H1 (cell line): ENCODE measurements around the gene BICDL1. TPM values are rescaled to one million over a fixed set of nuclear protein-coding genes. Genes with fewer than 3 reads are reported as not detected.

Source experiments
- CTCF ChIA-PET: fragments of 300-600 bp; sonication (Branson Sonifier 250); formaldehyde crosslinking; loops from one replicate; lab custom pipeline; 2021; ENCODE audit not compliant: partially characterized antibody; lab: Charles Lee
- POLR2A ChIA-PET: fragments of 300-600 bp; sonication (Branson Sonifier 250); formaldehyde crosslinking; loops from one replicate; lab custom pipeline; 2021; ENCODE audit warnings: inconsistent platforms; ENCODE audit not compliant: partially characterized antibody; lab: Charles Lee
- DNase-seq, 2 experiments: peaks; one replicate each; pipeline versions ENCODE4 v3.0.0 to v3.0.0-alpha.2; 2010 to 2022; ENCODE audit warnings: low spot score in 2 of 2, low read depth in 1 of 2, mixed read lengths in 1 of 2
- FAIRE-seq: peaks from 2 replicates; lab custom pipeline; 2011; peaks lifted over from hg19 to GRCh38; lab: Jason Lieb, UNC
- H2AFZ ChIP-seq: 2 replicates; pipeline ENCODE4 v1.8.1; 2012; ENCODE audit warnings: low read length, inconsistent platforms
- H2AK5ac ChIP-seq: 2 replicates; pipeline ENCODE4 v1.6.1; 2013; ENCODE audit warnings: low read depth, low read length
- H2BK120ac ChIP-seq: replicated peaks from 2 replicates; pipeline ENCODE3; 2013; ENCODE audit warnings: low read depth, low read length, inconsistent platforms
- H2BK12ac ChIP-seq: 2 replicates; pipeline ENCODE4 v1.6.1; 2013; ENCODE audit warnings: low read depth, low read length
- H2BK15ac ChIP-seq: 2 replicates; pipeline ENCODE4 v1.6.1; 2013; ENCODE audit warnings: low read length
- H2BK20ac ChIP-seq: 2 replicates; pipeline ENCODE4 v1.6.1; 2013; ENCODE audit warnings: low read length
- H2BK5ac ChIP-seq: 2 replicates; pipeline ENCODE4 v1.6.1; 2013; ENCODE audit warnings: low read depth, low read length
- H3K14ac ChIP-seq: 2 replicates; pipeline ENCODE4 v1.6.1; 2013; ENCODE audit warnings: inconsistent platforms; ENCODE audit not compliant: insufficient read length
- H3K18ac ChIP-seq: 2 replicates; pipeline ENCODE4 v1.6.1; 2013; ENCODE audit warnings: low read length; ENCODE audit errors: extremely low read depth
- H3K23ac ChIP-seq: 2 replicates; pipeline ENCODE4 v1.6.1; 2013; ENCODE audit warnings: inconsistent platforms; ENCODE audit not compliant: insufficient read length
- H3K23me2 ChIP-seq: 2 replicates; pipeline ENCODE4 v1.6.1; 2013; ENCODE audit warnings: low read depth, low read length
- H3K27ac ChIP-seq: 2 replicates; pipeline ENCODE4 v1.6.1; 2011; ENCODE audit warnings: low read depth, low read length, inconsistent platforms
- H3K27me3 ChIP-seq, 4 experiments: replicated peaks in 1 of 4; 1 replicate in 1 of 4; 2 replicates in 3 of 4; pipeline versions ENCODE4 v1.6.1 to v1.8.1; 2011 to 2013; ENCODE audit warnings: low read length in 3 of 4, mild to moderate bottlenecking in 3 of 4, inconsistent platforms in 2 of 4, mixed read lengths in 2 of 4, moderate library complexity in 1 of 4; ENCODE audit not compliant: control insufficient read depth in 3 of 4, insufficient read depth in 3 of 4; ENCODE audit errors: extremely low read depth in 1 of 4
- H3K36me3 ChIP-seq, 4 experiments: 2 replicates each; pipeline versions ENCODE4 v1.6.1 to v1.8.1; 2011 to 2013; ENCODE audit warnings: mild to moderate bottlenecking in 4 of 4, low read length in 3 of 4, moderate library complexity in 2 of 4, control low read depth in 1 of 4, inconsistent platforms in 1 of 4; ENCODE audit not compliant: insufficient read depth in 4 of 4, control insufficient read depth in 2 of 4
- H3K4ac ChIP-seq: replicated peaks from 2 replicates; pipeline ENCODE3; 2013; ENCODE audit warnings: low read length, low read depth, mixed read lengths, inconsistent platforms; ENCODE audit not compliant: insufficient read length
- H3K4me1 ChIP-seq, 4 experiments: replicated peaks in 1 of 4; 1 replicate in 1 of 4; 2 replicates in 3 of 4; pipeline versions ENCODE4 v1.6.1 to v1.8.1; 2011 to 2013; ENCODE audit warnings: low read length in 3 of 4, inconsistent platforms in 2 of 4, mixed read lengths in 1 of 4; ENCODE audit not compliant: insufficient read depth in 4 of 4, control insufficient read depth in 3 of 4
- H3K4me2 ChIP-seq, 2 experiments: 2 replicates each; pipeline versions ENCODE4 v1.6.1 to v1.8.1; 2011 to 2013; ENCODE audit warnings: low read depth in 2 of 2, low read length in 2 of 2, control low read depth in 1 of 2, inconsistent platforms in 1 of 2, mild to moderate bottlenecking in 1 of 2; ENCODE audit not compliant: insufficient read depth in 1 of 2
- H3K4me3 ChIP-seq, 4 experiments: fragments of 200-600, 300-600 bp in 1 of 4; sonication (generic), shearing (Covaris generic), sonication (Bioruptor Twin) in 1 of 4; 2 replicates each; pipeline versions ENCODE4 v1.5.1 to v1.8.1; 2011 to 2016; ENCODE audit warnings: low read length in 4 of 4, low read depth in 3 of 4, control low read depth in 2 of 4, inconsistent platforms in 2 of 4, mild to moderate bottlenecking in 2 of 4, mixed read lengths in 1 of 4, moderate library complexity in 1 of 4; ENCODE audit not compliant: insufficient read depth in 2 of 4; ENCODE audit errors: extremely low read depth in 1 of 4
- H3K56ac ChIP-seq: replicated peaks from 2 replicates; pipeline ENCODE3; 2013; ENCODE audit warnings: low read depth, mild to moderate bottlenecking, mixed read lengths, low read length, inconsistent platforms; ENCODE audit not compliant: insufficient read length
- H3K79me1 ChIP-seq: 2 replicates; pipeline ENCODE4 v1.6.1; 2013; ENCODE audit warnings: low read depth, low read length, control low read depth
- H3K79me2 ChIP-seq, 2 experiments: 2 replicates each; pipeline versions ENCODE4 v1.6.1 to v1.8.1; 2012 to 2013; ENCODE audit warnings: low read length in 2 of 2, mild to moderate bottlenecking in 2 of 2, inconsistent platforms in 1 of 2; ENCODE audit not compliant: insufficient read depth in 2 of 2, control insufficient read depth in 1 of 2
- H3K9ac ChIP-seq, 4 experiments: replicated peaks in 1 of 4; 1 replicate in 1 of 4; 2 replicates in 3 of 4; pipeline versions ENCODE4 v1.6.1 to v1.8.1; 2011 to 2013; ENCODE audit warnings: low read depth in 3 of 4, low read length in 3 of 4, control low read depth in 2 of 4, mild to moderate bottlenecking in 2 of 4, moderate library complexity in 2 of 4, inconsistent platforms in 1 of 4; ENCODE audit errors: extremely low read depth in 1 of 4
- H3K9me3 ChIP-seq, 2 experiments: 2 replicates each; pipeline versions ENCODE4 v1.6.1 to v1.8.1; 2012 to 2013; ENCODE audit warnings: mild to moderate bottlenecking in 2 of 2, moderate library complexity in 2 of 2, control low read depth in 1 of 2, inconsistent platforms in 1 of 2, low read depth in 1 of 2, low read length in 1 of 2, mixed read lengths in 1 of 2; ENCODE audit not compliant: insufficient read depth in 2 of 2
- H4K20me1 ChIP-seq, 2 experiments: replicated peaks in 1 of 2; 2 replicates each; pipeline versions ENCODE3 to v1.8.1; 2011 to 2013; ENCODE audit warnings: inconsistent platforms in 2 of 2, low read length in 2 of 2, mild to moderate bottlenecking in 1 of 2; ENCODE audit not compliant: insufficient read depth in 2 of 2, control insufficient read depth in 1 of 2
- H4K5ac ChIP-seq: 2 replicates; pipeline ENCODE4 v1.6.1; 2013; ENCODE audit warnings: low read length, low read depth, mixed read lengths, inconsistent platforms; ENCODE audit not compliant: insufficient read length
- H4K8ac ChIP-seq: 2 replicates; pipeline ENCODE4 v1.8.0; 2013; ENCODE audit warnings: mild to moderate bottlenecking, moderate library complexity, low read length, inconsistent platforms; ENCODE audit not compliant: insufficient read depth; ENCODE audit errors: extremely low read depth
- H4K91ac ChIP-seq: replicated peaks from 2 replicates; pipeline ENCODE3; 2013; ENCODE audit warnings: low read length, mixed read lengths, inconsistent platforms; ENCODE audit not compliant: insufficient read length
- BACH1 ChIP-seq: IDR thresholded peaks from 2 replicates; pipeline ENCODE4 v1.6.1; 2012; ENCODE audit warnings: low read length, improper control_type of control experiment
- CBX8 ChIP-seq: fragments of 300-800, 300-1000 bp; sonication (generic); IDR thresholded peaks from 2 replicates; pipeline ENCODE4 v1.7.1; 2016; ENCODE audit warnings: low read depth, low read length, borderline replicate concordance
- CEBPB ChIP-seq: IDR thresholded peaks from 2 replicates; pipeline ENCODE4 v1.6.1; 2012; ENCODE audit warnings: low read depth, low read length
- GABPA ChIP-seq: IDR thresholded peaks from 2 replicates; pipeline ENCODE4 v1.6.1; 2011; ENCODE audit warnings: mild to moderate bottlenecking, low read length, moderate library complexity, borderline replicate concordance; ENCODE audit not compliant: insufficient read depth
- HDAC2 ChIP-seq, 2 experiments: fragments of 300-600 bp in 1 of 2; sonication (generic) in 1 of 2; IDR thresholded peaks; 2 replicates each; pipeline ENCODE4 v1.6.1; 2011 to 2012; ENCODE audit warnings: low read depth in 2 of 2, low read length in 2 of 2, mild to moderate bottlenecking in 2 of 2, moderate library complexity in 2 of 2, borderline replicate concordance in 1 of 2, inconsistent platforms in 1 of 2
- JUN ChIP-seq: IDR thresholded peaks from 2 replicates; pipeline ENCODE4 v1.6.1; 2011; ENCODE audit warnings: low read depth, mild to moderate bottlenecking, improper control_type of control experiment, low read length
- POLR2AphosphoS5 ChIP-seq: IDR thresholded peaks from 2 replicates; pipeline ENCODE4 v1.6.1; 2011; ENCODE audit warnings: low read depth, low read length
- POU5F1 ChIP-seq: IDR thresholded peaks from 2 replicates; pipeline ENCODE4 v1.6.1; 2011; ENCODE audit warnings: low read depth, mild to moderate bottlenecking, low read length, moderate library complexity
- SRF ChIP-seq: IDR thresholded peaks from 2 replicates; pipeline ENCODE4 v1.6.1; 2011; ENCODE audit warnings: mild to moderate bottlenecking, low read depth, low read length, moderate library complexity
- SUZ12 ChIP-seq: fragments of 200-600 bp; sonication (generic); IDR thresholded peaks from 2 replicates; pipeline ENCODE4 v1.6.1; 2012; ENCODE audit warnings: mild to moderate bottlenecking, inconsistent platforms, low read length, moderate library complexity, mixed read lengths
- TAF7 ChIP-seq: optimal IDR thresholded peaks from 2 replicates; pipeline ENCODE3; 2011; ENCODE audit warnings: low read depth, mild to moderate bottlenecking, inconsistent platforms, low read length, moderate library complexity, borderline replicate concordance
- WGBS, 2 experiments: shearing (Covaris generic) in 1 of 2; methylation state at CpG; one replicate each; pipeline versions ENCODE4 v1.1.6 to v1.1.7; 2013 to 2015; ENCODE audit warnings: low lambda C conversion rate in 2 of 2, mixed read lengths in 2 of 2, inconsistent platforms in 1 of 2, low coverage in 1 of 2, missing lambda C conversion rate in 1 of 2; ENCODE audit not compliant: insufficient replicate concordance in 2 of 2, insufficient coverage in 1 of 2, insufficient read length in 1 of 2; ENCODE audit errors: extremely low coverage in 1 of 2, missing lambda C conversion rate in 1 of 2; 5-methylcytosine and 5-hydroxymethylcytosine counted together
- polyA plus RNA-seq, 7 experiments: library from polyadenylated mRNA; depleted of rRNA in 3 of 7; stranded (reverse) in 5 of 7; unstranded in 2 of 7; fragments of >200 nt in 5 of 7; fragments of 200-250 nt in 2 of 7; gene quantifications; 1 replicate in 5 of 7; 2 replicates in 1 of 7; 4 replicates in 1 of 7; pipeline versions ENCODE4 v1.2.1 to v1.2.3, GENCODE V29; 2011 to 2013; ENCODE audit warnings: missing spikeins in 2 of 7, mixed read lengths in 2 of 7
- total RNA-seq: library from RNA; stranded (reverse); fragmentation: NEBNext Ultra II Directional; extraction: Animal tissue kit (Norgen Biotek cat#: 25700); gene quantifications from 2 replicates; pipeline ENCODE4 v1.2.1, GENCODE V29; 2021

BICDL1 gene
- total and polyA plus RNA-seq, 2 of the 8 experiments (the other 6 are each of a cell fraction or from before 2014, with no cell fraction given): 17.2 to 25.9 TPM

GRCh38 chr12:120126635-120127005 is 137.6 kb downstream of the BICDL1 start:
- Histone ChIP-seq H4K8ac (no peak overlapping the region), H4K5ac (no peak overlapping the region), H3K27ac (no peak overlapping the region), H3K14ac (no peak overlapping the region), H3K9me3 (no peaks in the 10 kb centered on the region), H3K36me3 (peaks cover 31 to 52% (median 44%) of the 10 kb centered on the region in 4 experiments), H2BK15ac (no peak overlapping the region), H2BK120ac (no peak overlapping the region), H3K9ac (no peak overlapping the region), H3K23me2 (no peaks in the 10 kb centered on the region), H3K56ac (no peak overlapping the region), H4K91ac (no peak overlapping the region), H2AK5ac (no peak overlapping the region), H3K4me1 (peaks cover 0 to 2% (median under 1%) of the 10 kb centered on the region in 4 experiments; a peak in 1 of 7 replicates), H2AFZ (no peak overlapping the region), H3K18ac (no peak overlapping the region), H3K4ac (no peak overlapping the region), H3K4me2 (no peak overlapping the region), H3K23ac (no peak overlapping the region), H3K79me1 (no peaks in the 10 kb centered on the region; the same call in 1 of the 2 replicates), H3K79me2 (no peaks in the 10 kb centered on the region), H2BK5ac (no peak overlapping the region; the same call in 1 of the 2 replicates), H4K20me1 (peaks cover 2% of the 10 kb centered on the region in 2 experiments), H3K4me3 (no peak overlapping the region), H2BK12ac (no peak overlapping the region), H2BK20ac (no peak overlapping the region), H3K27me3 (no peaks in the 10 kb centered on the region; a peak in 1 of 7 replicates)
- FAIRE-seq (no peak), DNase-seq (no peak)
- WGBS, 2 experiments: 78% methylated on average over 2 of the region's 2 CpGs; no CpG with 5 or more reads in 1 of the 2 experiments
- ChIA-PET POLR2A (interaction anchor here (0.9 to 16.6 kb wide), 14 partner anchors 8 to 166 kb away, joined by 3 to 266 read pairs (median 6); partner anchors contain the start of genes GCN1, RAB35, RNU4-1 and RPLP0), CTCF (no interaction called here)
- TF ChIP-seq GABPA (no peak), HDAC2 (IDR thresholded peaks at IDR 0.05; ENCODE audit: borderline replicate concordance in 1 of 2, low read depth in 2 of 2, low read length in 2 of 2) (no peak), TAF7 (no peak), POLR2AphosphoS5 (no peak), JUN (no peak), CBX8 (no peak), SUZ12 (no peak), SRF (no peak), CEBPB (no peak), BACH1 (no peak), POU5F1 (no peak)
